Measurements from ENCODE around the gene DRC7.

DNA sequence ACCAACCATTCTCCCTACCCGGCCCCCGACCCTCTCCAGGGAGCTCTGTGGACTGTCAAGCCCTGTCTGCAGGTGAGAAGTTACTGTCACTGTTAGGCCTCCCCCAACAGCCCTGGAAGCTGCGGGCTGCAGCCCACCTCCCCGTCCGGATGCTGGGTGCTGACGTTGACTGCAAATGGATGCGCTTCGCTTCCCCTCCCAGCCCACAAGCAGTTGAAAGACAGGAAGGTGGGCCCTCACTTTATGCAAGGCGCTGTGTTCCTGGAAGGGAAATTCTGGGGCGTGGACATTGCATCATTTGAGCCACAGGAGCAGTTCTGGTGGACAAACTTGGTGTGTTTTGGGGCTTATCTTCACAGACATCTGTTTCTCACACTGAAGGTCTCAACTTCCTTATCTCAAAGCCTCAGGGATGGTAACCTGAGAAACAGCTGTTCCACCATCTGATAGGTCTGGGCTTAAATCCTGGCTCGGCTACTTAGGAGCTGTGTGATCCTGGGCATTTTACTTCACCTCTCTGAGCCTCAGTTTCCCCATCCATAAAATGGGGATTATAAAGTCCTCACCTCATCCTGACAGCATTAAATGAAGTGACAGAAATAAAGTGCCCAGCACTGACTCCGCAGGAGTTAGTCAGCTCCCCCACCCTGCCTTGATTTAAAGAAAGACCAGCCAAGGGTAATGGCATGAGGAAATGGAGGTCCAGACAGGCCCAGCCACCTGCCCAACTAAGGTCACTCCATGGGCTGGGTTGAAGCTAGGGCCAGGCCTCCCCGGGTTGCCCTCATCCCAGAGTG, 4.6 kb upstream of the DRC7 start:
- TF ChIP-seq CTCF (IDR thresholded peaks at IDR 0.05 in 8 of 11, conservative IDR thresholded peaks at IDR 0.05 in 3 of 11) = no peak
- no peak for TF ChIP-seq POLR2A (IDR thresholded peaks at IDR 0.05)
- peak; percentile 66 to 80 (median 79) for TF ChIP-seq POLR2AphosphoS5 (IDR thresholded peaks at IDR 0.05)

Data from spleen (tissue), 7 donors.